Mesenteric fat pad (tissue), 1 donor: ENCODE data around the gene PHETA2. TPM values are rescaled to one million over a fixed set of nuclear protein-coding genes. Genes with fewer than 3 reads are reported as not detected.
A peak's percentile ranks its signal among the peaks of the same experiment; 100 is the strongest.

ENCODE experiments used
- DNase-seq: peaks from one replicate; pipeline ENCODE4 v3.0.0-alpha.2; 2020; ENCODE audit warnings: low spot score
- total RNA-seq: library from RNA; stranded (reverse); fragmentation: NEBNext Ultra II Directional; extraction: Animal tissue kit (Norgen Biotek cat#: 25700); gene quantifications from one replicate; pipeline ENCODE4 v1.2.1, GENCODE V29; 2021
- donor health status: DM: yes; HTN: yes; CAD: no.

Gene PHETA2
- total RNA-seq, 1 donor from 2014 or later = 11.0 TPM

GRCh38 chr22:42069801-42070516 is 4.1 kb upstream of the PHETA2 start:
- peak; percentile 28 for DNase-seq

DNA sequence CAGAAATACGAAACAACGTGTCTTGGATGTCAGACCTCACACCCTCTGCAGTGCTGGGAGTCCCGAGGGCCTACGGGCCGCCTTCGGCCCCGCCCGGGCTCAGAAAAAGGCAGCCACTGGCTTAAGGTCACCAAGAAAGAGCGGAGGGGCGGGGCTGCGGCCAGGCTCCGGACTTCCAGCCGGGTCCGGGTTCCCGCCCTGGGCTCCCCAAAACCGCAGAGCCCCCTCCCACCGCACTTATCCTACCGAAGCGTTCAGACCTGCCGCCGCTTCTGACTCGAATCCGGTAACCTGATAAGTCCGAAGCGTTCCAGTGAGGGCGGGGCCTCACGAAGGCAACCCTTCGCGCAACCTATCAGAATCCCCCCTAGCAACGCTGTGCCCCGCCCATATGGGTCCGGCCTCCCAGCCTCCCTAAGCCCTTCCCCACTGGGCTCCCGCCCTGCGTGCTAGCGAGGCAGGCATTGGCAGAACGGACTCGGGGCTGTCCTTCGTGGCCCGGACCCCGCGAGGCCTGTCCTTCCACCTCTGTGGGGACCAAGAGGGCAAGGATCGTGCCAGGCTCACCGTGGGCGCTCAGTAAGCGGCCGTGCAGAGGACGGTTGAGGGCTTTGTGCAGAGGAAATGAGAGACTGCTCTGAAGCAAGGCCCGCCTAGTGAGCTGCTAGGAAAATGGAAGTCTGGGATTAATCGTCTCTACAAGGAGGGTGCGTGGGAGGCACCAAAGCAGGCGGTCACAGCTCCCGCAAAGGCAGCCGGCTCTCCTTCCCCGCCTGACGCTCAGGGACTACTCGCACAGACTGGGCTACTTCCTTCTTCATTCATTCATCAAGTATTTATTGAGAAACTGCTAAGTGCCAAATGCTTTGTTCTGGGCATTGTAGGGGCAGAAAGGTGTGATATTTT is 3.3 kb upstream of the PHETA2 start, which contains the start of gene NAGA:
Gene NAGA, minus strand, starts transcription at position 296 of the 906 bp plus-strand sequence. CDS start 515 bp downstream, outside the sequence.
- peak; percentile 97 for DNase-seq

- peak; percentile 35 for DNase-seq
Measured at GRCh38 chr22:42071508-42071907, 2.5 kb upstream of the PHETA2 start.

DNA sequence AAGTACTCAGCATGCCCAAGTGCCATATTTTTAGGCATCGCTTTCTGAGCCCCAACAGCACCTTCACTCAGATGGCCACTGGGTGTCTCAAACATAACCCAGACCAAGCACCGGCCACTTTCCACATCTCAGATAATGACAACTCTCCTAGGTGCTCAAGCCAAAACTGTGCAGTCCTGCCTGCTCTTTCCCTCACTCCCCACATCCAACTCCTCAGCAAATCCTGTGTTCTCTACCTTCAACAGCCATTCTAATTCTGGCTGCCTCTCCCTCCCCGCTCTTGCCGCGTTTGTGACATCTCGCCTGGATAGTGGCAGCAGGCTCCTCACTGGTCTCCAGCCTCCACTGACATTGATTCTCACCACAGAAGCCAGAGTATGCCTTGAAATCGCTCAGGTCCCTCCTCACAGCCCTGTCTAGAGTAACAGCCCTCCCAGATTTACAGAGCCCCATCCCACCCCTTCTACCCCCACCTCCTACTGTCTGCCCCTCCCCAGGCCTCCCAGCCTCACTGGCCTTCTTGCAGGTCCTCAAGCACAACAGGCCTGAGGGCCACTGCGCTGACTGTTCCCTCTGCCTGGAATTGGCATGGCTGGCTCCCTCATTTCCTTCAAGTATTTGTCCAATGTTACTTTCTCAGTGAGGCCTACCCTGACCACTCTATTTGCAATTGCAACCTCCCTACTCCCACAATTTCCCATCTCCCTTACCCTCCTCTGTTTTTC is 1.3 kb upstream of the PHETA2 start:
- peak; percentile 65 for DNase-seq

DNA sequence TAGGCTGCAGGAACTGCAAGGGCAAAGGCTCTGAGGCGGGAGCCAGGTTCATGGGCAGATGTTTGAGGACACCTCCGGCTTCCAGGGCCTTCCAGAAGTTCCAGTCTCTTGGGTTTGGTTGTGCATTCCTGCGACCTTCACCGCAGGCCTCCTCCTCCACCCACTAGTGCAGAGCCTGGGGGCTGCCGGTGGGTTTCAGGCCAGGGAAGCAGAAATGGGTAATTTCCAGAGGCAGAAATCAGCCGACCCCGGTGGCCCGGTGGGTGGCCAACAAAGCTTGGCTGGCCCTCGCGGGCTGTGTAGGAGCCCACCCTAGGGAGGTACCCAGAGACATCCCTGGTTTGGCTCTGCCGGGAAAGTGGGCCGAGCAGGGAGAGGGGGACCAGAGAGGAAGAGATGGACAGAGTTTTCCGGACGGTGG is 417 bp upstream of the PHETA2 start:
- DNase-seq = peak; percentile 85

GRCh38 chr22:42074846-42075676 is 1.0 kb downstream of the PHETA2 start:
- peak; percentile 53 for DNase-seq

- DNase-seq = peak; percentile 53
Measured at GRCh38 chr22:42076764-42077485, 2.9 kb downstream of the PHETA2 start.

GRCh38 chr22:42077486-42078125 is 3.6 kb downstream of the PHETA2 start:
- DNase-seq = peak; percentile 86

GRCh38 chr22:42078469-42079318 is 4.6 kb downstream of the PHETA2 start:
- peak; percentile 89 for DNase-seq

- DNase-seq = peak; percentile 99
Measured at GRCh38 chr22:42079319-42080251, 5.5 kb downstream of the PHETA2 start, which contains the start of gene SMDT1. TSS of gene SMDT1 (plus strand) at chr22:42079700. CDS start at chr22:42079769, 69 bp downstream.

DNA sequence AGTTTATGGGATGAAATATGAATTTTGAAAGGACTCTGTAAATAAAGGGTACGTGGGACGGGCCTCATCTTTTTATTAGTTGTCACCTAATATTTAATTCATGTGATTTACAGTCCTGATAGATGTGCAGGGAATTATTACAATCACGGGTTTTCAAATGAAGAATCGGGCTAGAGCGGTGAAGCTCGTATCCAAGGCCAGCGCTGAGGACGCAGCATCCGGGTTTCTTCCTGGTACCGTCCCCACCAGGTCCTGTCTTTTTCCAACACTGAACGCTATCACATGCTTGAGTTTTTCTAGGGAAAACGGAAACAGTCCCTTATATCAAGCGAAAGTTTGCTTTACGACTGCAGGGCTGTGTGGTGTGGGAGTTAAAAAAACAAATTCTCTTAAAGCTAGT is 6.2 kb downstream of the PHETA2 start:
- DNase-seq = peak; percentile 39

DNA sequence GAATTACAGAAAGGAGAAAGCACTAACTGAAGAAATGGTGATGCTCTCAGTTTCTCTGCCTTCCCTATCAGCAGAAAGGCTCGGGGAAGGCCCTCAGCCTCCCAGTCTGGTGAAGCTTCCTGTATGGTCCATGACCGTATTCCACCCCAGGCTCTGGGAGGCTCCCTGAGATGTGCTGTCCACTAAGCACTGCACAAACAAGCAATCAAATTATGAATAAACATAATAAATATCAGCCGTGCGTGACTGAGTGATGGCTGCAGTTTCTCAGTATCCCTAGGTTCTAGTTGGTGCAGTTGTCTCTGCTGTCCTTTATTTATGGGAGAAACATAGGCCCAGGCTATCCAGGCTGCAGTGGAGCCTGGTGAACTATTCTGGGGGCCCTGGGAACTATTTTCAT is 9.1 kb downstream of the PHETA2 start:
- peak; percentile 26 for DNase-seq

- no peak for DNase-seq
Measured at GRCh38 chr22:42084874-42085273, 10.8 kb downstream of the PHETA2 start.

GRCh38 chr22:42086051-42086450 is 12.0 kb downstream of the PHETA2 start:
- DNase-seq = no peak

- peak; percentile 98 for DNase-seq
Measured at GRCh38 chr22:42090596-42091454, 16.8 kb downstream of the PHETA2 start, which contains the start of gene NDUFA6. TSS of gene NDUFA6 (minus strand) at chr22:42090772. CDS start at chr22:42090744, 28 bp downstream.

- no peak for DNase-seq
Measured at GRCh38 chr22:42091455-42091782, 17.4 kb downstream of the PHETA2 start.
